ENCODE results near the gene SLC25A41.

The SLC25A41 gene

DNA sequence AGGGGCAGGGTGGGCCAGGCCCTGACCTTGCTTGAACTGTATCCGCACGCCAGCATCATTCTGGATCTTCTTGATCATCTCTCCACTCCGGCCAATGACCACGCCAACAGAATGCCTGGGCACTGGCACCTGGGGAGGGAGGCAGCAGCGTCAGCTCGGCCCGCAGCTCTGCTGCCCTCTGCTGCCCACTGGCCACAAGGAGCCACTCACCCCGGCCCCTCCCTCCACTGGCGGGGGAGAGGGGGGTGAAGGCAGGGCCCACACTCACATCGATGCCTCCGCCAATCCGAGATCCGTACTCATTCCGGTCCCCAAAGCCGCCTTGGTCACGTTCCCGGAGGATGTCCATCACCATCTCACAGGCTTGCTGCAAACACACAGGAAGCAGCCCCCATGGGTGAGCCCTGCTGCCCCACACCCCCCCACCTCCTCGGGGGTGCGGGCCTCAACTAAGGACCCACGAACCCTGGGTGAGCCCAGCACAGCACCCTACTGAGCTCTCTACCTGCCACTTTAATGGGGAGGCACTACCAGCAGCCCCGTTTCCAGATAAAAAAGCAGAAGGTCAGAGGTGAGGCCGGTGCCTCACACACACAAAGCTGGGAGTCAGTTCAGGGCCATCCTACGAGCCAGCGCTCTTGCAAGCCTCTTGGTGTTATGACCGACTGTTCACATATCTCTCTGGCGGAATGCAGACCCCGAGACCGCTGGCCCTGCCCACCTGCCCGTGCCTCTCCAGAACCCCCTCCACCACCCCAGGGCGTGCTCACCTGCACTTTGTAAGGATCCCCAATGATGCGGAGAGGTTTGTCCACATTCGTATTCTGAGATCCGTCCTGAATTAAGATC lies 15.6 kb downstream of the SLC25A41 start:
- peaks cover 10% of the 10 kb centered on the region for H3K4me1 ChIP-seq (ENCODE audit: insufficient read depth, low read length)
- no peak overlapping the region for H3K4me3 ChIP-seq (ENCODE audit: low read length)
- H3K27me3 ChIP-seq (ENCODE audit: insufficient read depth, low read length) = no peaks in the 10 kb centered on the region
- H3K9me3 ChIP-seq (ENCODE audit: low read length) = no peaks in the 10 kb centered on the region
- peaks cover 92% of the 10 kb centered on the region for H3K36me3 ChIP-seq (ENCODE audit: insufficient read depth, low read length)
- no peak overlapping the region for H2AFZ ChIP-seq (ENCODE audit: low read depth, low read length)

DNA sequence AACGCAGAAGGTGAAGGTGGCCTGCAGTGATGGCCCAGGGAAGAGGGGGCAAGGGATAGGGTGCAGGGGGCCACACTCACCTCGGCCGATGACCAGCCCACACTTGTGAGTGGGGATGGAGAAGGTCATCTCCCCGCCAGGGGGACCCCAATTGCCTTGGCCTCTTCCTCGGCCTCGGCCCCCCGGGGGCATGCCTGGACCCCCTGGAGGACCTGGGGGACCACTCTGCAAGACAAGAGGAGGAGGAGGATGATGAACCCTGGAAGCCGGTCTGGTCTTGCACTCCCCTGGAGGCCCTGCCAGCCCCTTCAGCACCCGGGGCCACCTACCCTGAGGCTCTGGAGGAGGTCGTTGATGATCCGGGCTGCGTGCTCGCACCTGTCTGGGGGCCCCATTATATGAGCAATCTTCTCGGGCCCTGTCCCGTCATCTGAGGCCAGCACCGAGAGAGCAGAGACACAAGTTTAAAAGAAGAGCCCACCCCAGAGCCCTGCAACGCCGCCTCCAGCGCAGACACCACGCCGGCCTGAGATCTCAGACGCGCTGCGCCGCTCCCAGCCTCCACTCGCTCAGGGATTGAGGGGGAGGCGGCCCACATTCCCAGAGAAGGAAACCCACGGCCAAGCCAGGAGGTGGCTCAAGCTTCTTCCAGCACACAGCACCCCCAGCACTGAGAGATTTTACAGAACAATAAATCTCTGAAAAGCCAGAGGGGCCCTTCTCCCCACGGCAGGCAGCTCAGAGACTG lies 16.7 kb downstream of the SLC25A41 start:
- Histone ChIP-seq H3K36me3 (ENCODE audit: insufficient read depth, low read length) (peaks cover 84% of the 10 kb centered on the region), H2AFZ (ENCODE audit: low read depth, low read length) (no peak overlapping the region), H3K4me1 (ENCODE audit: insufficient read depth, low read length) (no peaks in the 10 kb centered on the region), H3K9me3 (ENCODE audit: low read length) (no peaks in the 10 kb centered on the region), H3K27me3 (ENCODE audit: insufficient read depth, low read length) (no peaks in the 10 kb centered on the region), H3K4me3 (ENCODE audit: low read length) (no peak overlapping the region)

DNA sequence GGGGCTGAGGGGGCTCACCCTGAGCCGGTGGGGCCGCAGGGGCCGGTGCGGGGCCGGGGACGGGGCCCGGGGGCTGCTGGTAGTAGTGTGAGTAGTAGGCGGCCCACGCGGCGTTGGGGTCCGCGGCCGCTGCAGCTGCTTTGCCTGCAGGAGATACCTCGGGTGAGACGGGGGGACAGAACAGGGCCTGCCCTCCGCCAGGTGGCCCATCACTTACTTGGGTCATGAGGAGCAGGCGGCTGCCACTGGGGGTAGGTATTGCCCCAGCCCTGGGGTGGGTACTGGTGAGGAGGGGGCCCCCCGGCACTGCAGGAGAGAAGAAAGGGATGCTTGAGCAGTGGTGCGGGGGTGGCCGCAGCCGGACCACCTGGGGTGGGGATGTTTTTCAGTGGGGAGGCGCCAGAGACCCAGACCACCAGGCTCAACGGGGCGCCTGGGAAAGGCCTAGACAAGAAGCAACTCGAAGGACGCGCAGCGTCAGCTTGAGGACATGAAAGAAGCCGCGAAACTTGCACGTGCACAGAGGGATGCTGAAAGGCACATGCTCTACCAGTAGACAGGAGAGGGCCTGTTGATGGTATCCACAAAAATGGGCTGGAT lies 17.9 kb downstream of the SLC25A41 start:
- no peak overlapping the region for H2AFZ ChIP-seq (ENCODE audit: low read depth, low read length)
- H3K36me3 ChIP-seq (ENCODE audit: insufficient read depth, low read length) = peaks cover 73% of the 10 kb centered on the region

DNA sequence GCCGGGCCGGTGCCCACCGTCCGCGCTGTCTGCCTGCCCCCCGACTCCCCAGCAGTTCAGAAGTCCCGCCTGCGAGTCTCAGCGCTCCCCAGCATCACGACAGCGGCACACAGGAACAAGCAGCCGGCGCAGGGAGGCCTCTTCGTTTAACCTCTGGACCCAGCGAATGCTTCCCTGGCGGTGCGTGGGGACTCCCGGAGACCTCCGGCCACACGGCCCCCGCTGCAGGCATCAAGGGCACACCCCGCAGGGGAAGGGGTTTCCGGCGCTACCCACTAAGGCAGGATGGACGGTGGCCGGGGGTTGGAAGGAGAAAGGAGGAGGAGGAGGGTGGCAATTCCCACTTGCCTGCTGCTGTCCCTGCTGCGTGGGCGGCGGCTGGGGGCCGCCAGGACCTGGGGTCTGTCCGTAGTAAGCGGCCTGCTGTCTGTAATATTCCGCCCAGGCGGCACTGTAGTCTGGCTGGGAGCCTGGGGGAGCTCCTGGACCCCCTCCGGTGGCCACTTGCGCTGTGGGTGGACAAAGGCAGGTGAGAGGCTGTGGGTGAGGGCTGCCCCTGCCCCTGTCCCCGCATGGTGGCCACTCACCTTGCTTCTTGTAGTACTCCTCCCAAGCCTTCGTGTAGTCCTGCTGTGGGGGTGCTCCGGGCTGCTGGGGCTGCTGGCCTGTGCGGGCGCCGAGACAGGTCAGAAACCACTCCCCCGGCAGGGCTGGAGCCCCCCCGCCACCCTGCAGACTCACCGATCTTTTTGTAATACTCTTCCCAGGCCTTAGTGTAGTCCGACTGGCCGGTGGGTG lies 18.6 kb downstream of the SLC25A41 start:
- H3K27me3 ChIP-seq (ENCODE audit: insufficient read depth, low read length) = no peaks in the 10 kb centered on the region
- peaks cover 66% of the 10 kb centered on the region for H3K36me3 ChIP-seq (ENCODE audit: insufficient read depth, low read length)
- no peak overlapping the region for H3K4me3 ChIP-seq (ENCODE audit: low read length)
- no peaks in the 10 kb centered on the region for H3K4me1 ChIP-seq (ENCODE audit: insufficient read depth, low read length)
- no peaks in the 10 kb centered on the region for H3K9me3 ChIP-seq (ENCODE audit: low read length)
- no peak overlapping the region for H2AFZ ChIP-seq (ENCODE audit: low read depth, low read length)

More for the DNA sequence above, 17.9 kb downstream of the SLC25A41 start:
- no peaks in the 10 kb centered on the region for H3K27me3 ChIP-seq (ENCODE audit: insufficient read depth, low read length)
- no peak overlapping the region for H3K4me3 ChIP-seq (ENCODE audit: low read length)
- H3K4me1 ChIP-seq (ENCODE audit: insufficient read depth, low read length) = no peaks in the 10 kb centered on the region
- no peaks in the 10 kb centered on the region for H3K9me3 ChIP-seq (ENCODE audit: low read length)

DNA sequence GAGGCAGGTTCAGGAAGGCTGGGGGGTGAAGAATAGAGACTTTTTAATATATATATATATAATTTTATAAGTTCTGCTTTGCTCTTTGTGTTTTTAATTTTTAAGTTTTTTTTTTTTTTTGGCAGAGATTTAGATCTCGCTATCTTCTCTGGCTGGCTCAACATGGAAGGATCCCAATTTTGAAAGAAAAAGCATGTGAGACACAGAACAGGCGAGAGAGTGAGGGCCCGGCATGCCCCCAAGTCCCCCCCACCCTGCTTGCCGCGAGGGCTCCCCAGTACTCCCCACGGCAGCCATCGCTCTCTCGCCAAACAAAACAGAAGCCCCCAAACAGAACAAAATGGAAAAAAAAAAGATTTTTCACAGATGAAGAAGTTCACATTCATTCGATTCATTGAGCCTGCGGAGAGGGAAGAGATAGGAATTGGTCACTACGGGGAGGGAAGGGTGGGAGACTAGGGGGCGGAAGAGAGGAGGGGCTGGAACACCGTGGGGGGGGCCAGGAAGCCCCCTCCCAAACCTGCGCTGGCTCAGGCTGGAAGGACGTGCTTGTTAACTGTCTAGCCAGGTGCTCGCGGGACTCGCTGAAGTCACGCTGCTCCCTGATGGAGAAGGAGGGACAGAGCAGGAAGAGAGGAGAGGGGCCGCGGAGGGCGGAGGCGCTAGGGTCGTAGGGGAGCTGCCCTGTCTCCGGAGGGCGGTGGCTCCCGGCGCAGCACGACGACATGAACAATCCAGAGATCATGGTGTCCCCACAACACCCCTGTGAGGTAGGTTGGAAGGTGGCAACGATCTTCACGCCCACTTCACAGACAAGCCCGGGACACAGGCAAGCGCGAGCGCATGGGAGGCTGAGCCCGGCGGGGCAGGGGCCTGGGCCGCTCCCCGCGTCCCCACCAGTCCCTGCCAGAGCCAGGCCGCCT lies 19.6 kb downstream of the SLC25A41 start:
- no peaks in the 10 kb centered on the region for H3K27me3 ChIP-seq (ENCODE audit: insufficient read depth, low read length)

DNA sequence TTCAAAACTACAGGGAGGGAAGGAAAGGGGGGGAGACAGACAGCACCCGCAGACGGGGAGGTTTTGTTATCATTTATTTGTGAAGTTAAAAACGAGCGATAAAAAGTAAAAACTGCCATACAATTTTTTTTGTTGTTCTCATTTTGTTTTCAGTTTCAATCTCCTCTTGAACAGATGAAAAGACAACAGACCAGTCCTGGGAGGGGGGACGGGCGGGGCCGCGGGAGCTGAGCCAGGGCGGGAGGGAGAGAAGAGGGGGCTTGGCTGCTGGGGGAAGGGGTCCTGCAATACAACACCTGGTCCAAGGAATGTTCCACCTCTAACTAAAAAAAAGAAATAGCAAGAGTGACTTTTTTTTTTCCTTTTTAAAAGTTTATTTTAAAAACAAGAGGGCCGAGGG lies 20.3 kb downstream of the SLC25A41 start:
- H3K36me3 ChIP-seq (ENCODE audit: insufficient read depth, low read length) = peaks cover 49% of the 10 kb centered on the region
- H3K4me1 ChIP-seq (ENCODE audit: insufficient read depth, low read length) = no peaks in the 10 kb centered on the region
- H3K4me3 ChIP-seq (ENCODE audit: low read length) = no peak overlapping the region
- no peaks in the 10 kb centered on the region for H3K9me3 ChIP-seq (ENCODE audit: low read length)
- no peaks in the 10 kb centered on the region for H3K27me3 ChIP-seq (ENCODE audit: insufficient read depth, low read length)
- H2AFZ ChIP-seq (ENCODE audit: low read depth, low read length) = no peak overlapping the region

More for the DNA sequence above, 19.6 kb downstream of the SLC25A41 start:
- no peaks in the 10 kb centered on the region for H3K9me3 ChIP-seq (ENCODE audit: low read length)
- H3K4me1 ChIP-seq (ENCODE audit: insufficient read depth, low read length) = no peaks in the 10 kb centered on the region
- H2AFZ ChIP-seq (ENCODE audit: low read depth, low read length) = no peak overlapping the region
- no peak overlapping the region for H3K4me3 ChIP-seq (ENCODE audit: low read length)
- H3K36me3 ChIP-seq (ENCODE audit: insufficient read depth, low read length) = peaks cover 55% of the 10 kb centered on the region

DNA sequence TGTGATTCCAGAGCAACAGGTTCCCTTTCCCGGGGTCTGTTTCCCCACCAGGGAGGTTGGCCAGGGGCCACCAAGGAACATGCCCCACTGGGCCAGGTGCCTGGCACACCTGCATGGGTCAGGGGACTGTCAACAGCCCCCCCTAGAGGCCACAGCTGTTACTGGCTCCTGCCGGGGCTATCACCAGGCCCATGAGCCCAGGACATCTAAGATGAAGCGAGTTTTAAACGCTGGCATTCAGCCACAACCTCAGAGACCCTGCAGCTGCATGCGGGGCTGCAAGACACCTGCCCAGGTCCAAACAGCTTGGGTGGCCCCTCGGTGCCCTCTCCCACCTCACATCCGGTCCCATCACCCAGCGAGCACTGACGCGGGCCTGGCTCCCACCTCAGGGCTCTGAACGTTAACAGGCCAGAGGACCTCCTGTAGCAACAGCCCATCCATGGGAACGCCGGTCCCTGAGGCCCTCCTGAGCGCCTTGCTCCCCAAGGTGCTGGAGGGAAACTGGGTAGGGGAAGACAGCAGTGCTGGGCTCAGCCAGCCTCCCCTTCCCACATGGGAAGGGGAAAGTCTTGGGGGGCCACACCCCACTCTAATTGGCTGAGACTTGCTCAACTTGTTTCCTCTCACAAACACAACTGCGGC lies 21.0 kb downstream of the SLC25A41 start:
- no peak overlapping the region for H3K4me3 ChIP-seq (ENCODE audit: low read length)
- no peaks in the 10 kb centered on the region for H3K27me3 ChIP-seq (ENCODE audit: insufficient read depth, low read length)
- no peaks in the 10 kb centered on the region for H3K9me3 ChIP-seq (ENCODE audit: low read length)
- no peaks in the 10 kb centered on the region for H3K4me1 ChIP-seq (ENCODE audit: insufficient read depth, low read length)
- no peak overlapping the region for H2AFZ ChIP-seq (ENCODE audit: low read depth, low read length)
- peaks cover 41% of the 10 kb centered on the region for H3K36me3 ChIP-seq (ENCODE audit: insufficient read depth, low read length)

DNA sequence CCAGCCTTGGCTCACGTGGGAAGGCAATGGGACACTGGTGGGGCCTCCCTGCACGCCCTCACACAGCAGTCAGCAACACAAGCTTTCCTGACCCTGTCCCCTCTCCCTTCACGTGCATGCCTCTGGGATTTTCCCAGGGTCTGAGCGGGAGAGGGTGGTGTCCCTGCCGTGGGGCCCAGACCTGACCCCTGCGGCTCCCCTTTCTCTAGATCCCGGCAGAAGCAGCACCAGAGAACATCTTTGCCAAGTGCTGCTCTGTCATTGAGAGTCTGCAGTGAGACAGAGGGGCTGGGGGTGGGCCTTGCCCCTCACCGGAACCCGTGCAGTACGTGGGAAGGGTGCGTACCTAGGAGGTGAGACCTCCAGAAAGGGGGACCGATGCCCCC lies 21.5 kb downstream of the SLC25A41 start:
- Histone ChIP-seq H2AFZ (ENCODE audit: low read depth, low read length) (no peak overlapping the region), H3K4me1 (ENCODE audit: insufficient read depth, low read length) (no peaks in the 10 kb centered on the region), H3K27me3 (ENCODE audit: insufficient read depth, low read length) (no peaks in the 10 kb centered on the region)

DNA sequence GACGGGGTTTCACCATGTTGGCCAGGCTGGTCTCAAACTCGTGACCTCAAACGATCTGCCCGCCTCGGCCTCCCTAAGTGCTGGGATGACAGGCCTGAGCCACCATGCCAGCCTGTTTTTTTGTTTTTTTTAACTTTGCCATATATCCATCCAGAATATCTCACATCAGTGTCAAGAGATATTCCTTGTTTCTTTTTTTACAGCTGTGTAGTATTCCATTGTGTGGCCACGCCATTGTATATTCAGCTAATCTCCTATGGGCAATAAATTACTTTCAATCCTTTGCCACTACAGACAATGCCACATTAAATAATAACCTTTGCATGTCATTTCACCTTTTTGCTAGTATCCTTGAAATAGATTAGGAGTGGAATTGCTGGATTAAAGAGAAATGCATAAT lies 24.2 kb downstream of the SLC25A41 start:
- Histone ChIP-seq H3K27me3 (ENCODE audit: insufficient read depth, low read length) (no peaks in the 10 kb centered on the region), H3K9me3 (ENCODE audit: low read length) (no peaks in the 10 kb centered on the region), H3K36me3 (ENCODE audit: insufficient read depth, low read length) (peaks cover 10% of the 10 kb centered on the region), H2AFZ (ENCODE audit: low read depth, low read length) (no peak overlapping the region), H3K4me3 (ENCODE audit: low read length) (no peak overlapping the region), H3K4me1 (ENCODE audit: insufficient read depth, low read length) (no peaks in the 10 kb centered on the region)

More for the DNA sequence above, 21.5 kb downstream of the SLC25A41 start:
- Histone ChIP-seq H3K9me3 (ENCODE audit: low read length) (no peaks in the 10 kb centered on the region), H3K36me3 (ENCODE audit: insufficient read depth, low read length) (peaks cover 36% of the 10 kb centered on the region), H3K4me3 (ENCODE audit: low read length) (no peak overlapping the region)

DNA sequence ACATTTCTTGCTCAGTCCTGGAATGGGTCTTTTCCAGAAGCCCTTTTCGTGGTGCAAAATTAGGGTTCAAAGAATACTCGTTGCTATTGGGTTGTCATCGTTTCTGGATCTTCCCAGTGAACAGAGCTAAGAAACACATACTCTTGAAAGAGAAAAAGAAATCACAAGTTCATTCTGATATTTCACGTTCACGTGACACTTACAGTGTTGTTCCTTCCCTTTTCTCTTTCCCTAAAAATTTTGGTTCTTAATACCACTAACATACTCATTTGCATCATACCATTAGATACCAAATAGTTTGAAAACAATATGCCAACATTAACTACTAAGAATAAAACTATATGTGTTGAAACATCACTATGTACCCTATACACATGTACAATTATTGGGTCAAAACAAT lies 27.2 kb downstream of the SLC25A41 start:
- no peaks in the 10 kb centered on the region for H3K9me3 ChIP-seq (ENCODE audit: low read length)
- no peaks in the 10 kb centered on the region for H3K27me3 ChIP-seq (ENCODE audit: insufficient read depth, low read length)
- peaks cover 10% of the 10 kb centered on the region for H3K4me1 ChIP-seq (ENCODE audit: insufficient read depth, low read length)
- H3K4me3 ChIP-seq (ENCODE audit: low read length) = no peak overlapping the region
- H2AFZ ChIP-seq (ENCODE audit: low read depth, low read length) = no peak overlapping the region
- no peaks in the 10 kb centered on the region for H3K36me3 ChIP-seq (ENCODE audit: insufficient read depth, low read length)

DNA sequence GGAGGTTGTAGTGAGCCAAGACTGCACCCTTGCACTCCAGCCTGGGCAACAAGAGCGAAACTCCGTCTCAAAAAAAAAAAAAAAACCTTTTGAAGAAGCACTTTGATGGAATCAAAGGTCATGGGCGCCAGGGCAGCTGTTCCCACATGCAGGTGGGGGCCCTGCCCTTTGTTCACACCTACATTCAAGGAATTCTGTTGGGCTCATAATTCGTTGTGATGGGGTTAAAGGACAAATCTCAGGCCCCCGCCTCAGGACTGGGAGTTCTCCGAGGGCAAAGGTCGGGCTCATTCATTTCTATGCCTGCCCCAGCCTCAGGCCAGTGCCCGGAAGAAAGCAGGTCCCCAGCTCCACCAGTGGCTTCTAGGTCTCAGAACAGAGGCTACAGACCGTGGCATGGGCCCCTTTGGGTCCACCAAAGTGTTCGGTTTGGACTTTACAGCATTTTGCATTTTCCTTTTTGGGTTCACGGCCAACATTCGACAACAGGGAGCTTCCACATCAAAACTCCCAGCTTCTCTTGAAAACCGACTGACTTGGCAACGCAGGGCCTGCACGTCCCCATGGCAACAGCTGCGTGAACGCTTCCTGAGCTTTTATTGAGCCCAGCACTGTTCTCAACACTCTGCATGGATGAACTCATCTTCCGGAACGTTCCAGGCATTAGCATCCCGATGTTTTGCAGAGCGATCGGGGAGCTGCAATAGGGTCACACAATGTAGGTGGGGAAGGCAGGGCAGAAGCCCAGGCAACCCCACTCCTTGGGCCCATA lies 30.5 kb downstream of the SLC25A41 start:
- H3K4me3 ChIP-seq (ENCODE audit: low read length) = peak overlapping the region; percentile 32

More for the DNA sequence above, 30.5 kb downstream of the SLC25A41 start:
- Histone ChIP-seq H3K9me3 (ENCODE audit: low read length) (no peaks in the 10 kb centered on the region), H3K4me1 (ENCODE audit: insufficient read depth, low read length) (peaks cover 10% of the 10 kb centered on the region), H2AFZ (ENCODE audit: low read depth, low read length) (no peak overlapping the region), H3K36me3 (ENCODE audit: insufficient read depth, low read length) (no peaks in the 10 kb centered on the region), H3K27me3 (ENCODE audit: insufficient read depth, low read length) (no peaks in the 10 kb centered on the region)
